T47D (cell line): ENCODE data around the gene SLC7A11.

ENCODE experiments used
- DNase-seq, 2 experiments: peaks; one replicate each; pipeline versions ENCODE4 v3.0.0 to v3.0.0-alpha.2; 2011 to 2012; ENCODE audit warnings: low read depth in 1 of 2, low spot score in 1 of 2
- JUND ChIP-seq: IDR thresholded peaks from 2 replicates; pipeline ENCODE4 v1.6.1; 2012; ENCODE audit warnings: low read depth
- in situ Hi-C: cut with HindIII; loops from 2 replicates; pipeline ENCODE4 v1.10.0; 2016; ENCODE audit warnings: low sequenced_read_pairs, low pct_unique_long_range_greater_than_20kb

Gene SLC7A11

DNA sequence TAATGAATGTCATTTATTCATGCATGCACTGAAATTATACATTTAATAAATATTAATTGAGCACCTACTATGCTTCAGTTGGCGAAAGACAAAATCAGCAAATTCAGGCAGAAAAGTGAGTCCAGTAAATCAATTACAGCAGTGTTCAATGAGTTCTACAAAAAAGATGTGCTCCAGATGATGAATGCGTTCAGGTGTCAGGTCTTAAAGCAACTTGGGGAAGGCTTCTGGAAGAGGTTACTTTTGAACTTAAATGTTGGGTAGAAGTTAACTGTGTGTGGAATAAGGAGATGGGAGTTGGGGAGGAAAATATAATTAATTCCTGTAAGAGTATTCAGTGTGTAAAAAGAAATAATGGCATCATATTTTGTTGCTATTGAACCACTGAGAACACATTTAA, 79.0 kb downstream of the SLC7A11 start:
- in situ Hi-C loops: no loop called here
- no peak for TF ChIP-seq JUND
- DNase-seq: no peak

DNA sequence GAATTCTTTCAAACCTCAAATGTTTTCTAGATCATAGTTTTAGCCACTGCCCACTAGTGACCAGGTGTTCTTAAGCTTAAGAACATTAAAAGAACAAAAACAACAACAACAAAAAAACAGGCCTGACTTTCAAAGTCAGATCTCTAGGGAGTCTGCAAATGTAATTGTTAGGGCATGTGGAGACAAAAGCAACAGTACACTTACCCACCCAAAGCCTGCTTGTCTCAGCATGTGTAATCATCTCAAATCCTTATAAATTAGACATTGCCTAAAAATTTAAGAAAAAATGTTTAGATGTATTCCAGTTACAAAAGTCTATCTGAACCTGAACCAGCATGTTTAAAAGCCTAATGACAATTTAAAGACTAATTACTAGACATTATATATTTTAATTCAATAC, 79.9 kb downstream of the SLC7A11 start:
- in situ Hi-C loops: no loop called here
- no peak for TF ChIP-seq JUND
- no peak for DNase-seq

GRCh38 chr4:138161351-138161750, 80.8 kb downstream of the SLC7A11 start:
- in situ Hi-C loops: no loop called here
- no peak for DNase-seq
- TF ChIP-seq JUND: no peak

- no peak for DNase-seq
Observed at GRCh38 chr4:138158746-138159297, 83.3 kb downstream of the SLC7A11 start.

DNA sequence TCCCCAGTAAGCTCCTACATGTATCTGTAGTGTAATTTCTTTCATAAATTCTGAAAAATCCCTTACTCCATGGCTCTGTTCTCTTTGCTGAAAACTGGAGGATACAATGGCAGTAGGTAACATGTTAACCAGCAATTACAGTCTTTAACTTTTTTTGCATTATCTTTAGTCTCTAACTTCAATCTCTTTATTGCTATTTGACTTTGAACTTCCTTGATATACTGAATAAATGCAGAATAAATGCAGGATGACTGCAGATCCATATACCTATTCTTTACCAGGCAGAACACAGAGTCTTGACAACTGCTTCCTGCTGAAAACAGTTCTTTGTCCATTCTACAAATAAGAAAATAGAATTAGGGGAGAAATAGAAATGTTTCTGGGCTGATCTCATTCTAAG, 101.3 kb downstream of the SLC7A11 start:
- TF ChIP-seq JUND: no peak

More at GRCh38 chr4:138158746-138159297, 83.3 kb downstream of the SLC7A11 start:
- no peak for TF ChIP-seq JUND
- in situ Hi-C loops: no loop called here

DNA sequence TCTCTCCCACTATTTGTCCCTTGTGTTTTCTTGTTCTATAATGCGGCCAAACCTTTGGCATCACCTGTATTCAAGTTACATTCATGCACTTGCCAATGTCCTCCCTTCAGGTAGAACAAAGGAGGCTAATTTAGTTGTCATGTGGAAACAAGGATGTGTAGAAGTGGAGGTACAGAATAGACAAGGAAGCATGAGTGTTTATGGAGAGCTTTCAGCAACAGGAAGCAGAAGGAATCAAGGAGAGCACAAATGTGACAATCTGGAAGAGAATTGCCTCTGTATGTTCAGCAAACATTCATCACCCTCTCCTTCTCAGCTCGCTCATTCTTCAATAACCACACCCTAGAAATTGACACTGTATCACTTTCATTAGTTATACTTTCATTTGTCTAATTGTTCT, 103.4 kb downstream of the SLC7A11 start:
- no peak for DNase-seq
- TF ChIP-seq JUND: no peak
- in situ Hi-C loops: no loop called here

More for the DNA sequence above, 101.3 kb downstream of the SLC7A11 start:
- in situ Hi-C loops: no loop called here
- DNase-seq: no peak

GRCh38 chr4:138135610-138136009, 106.5 kb downstream of the SLC7A11 start:
- no peak for DNase-seq
- in situ Hi-C loops: no loop called here

DNA sequence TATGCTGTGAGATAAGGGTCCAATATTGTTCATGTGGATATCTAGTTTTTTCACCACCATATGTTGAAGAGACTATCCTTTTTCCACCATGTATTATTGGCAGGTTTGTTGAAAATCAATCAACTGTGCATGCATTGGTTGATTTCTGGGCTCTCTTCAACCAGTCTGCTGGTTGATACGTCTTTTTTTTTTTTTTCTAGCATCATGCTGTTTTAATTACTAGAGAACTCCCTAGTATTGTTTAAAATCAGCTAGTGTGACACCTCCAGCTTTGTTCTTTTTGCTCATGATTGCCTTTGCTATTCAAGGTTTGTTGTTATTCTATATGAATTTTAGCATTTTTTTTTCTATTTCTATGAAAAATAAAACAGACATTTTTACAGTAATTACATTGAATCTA, 123.9 kb downstream of the SLC7A11 start:
- no peak for DNase-seq
- in situ Hi-C loops: no loop called here
- TF ChIP-seq JUND: no peak

More at GRCh38 chr4:138135610-138136009, 106.5 kb downstream of the SLC7A11 start:
- TF ChIP-seq JUND: no peak

- no peak for DNase-seq
- TF ChIP-seq JUND: no peak
- in situ Hi-C loops: no loop called here
Observed at GRCh38 chr4:138115053-138115452, 127.1 kb downstream of the SLC7A11 start.

DNA sequence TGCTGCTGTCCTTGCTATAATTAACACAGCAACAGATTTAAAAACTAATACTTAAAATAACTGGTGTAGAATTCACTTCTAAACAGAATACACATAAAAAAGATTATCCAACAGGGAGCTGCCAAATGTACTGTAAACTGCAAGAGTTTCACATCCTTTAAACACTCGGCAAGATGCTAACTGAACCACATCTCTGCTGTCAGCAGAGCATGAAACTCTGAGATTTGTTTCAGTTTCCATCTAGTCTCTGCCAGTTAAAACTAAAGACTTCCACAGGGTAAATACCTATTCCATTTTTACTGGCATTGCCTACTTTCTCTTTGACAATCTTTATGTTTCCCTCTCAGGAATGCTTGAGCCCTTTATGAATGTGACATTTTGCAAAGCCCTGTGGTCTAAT, 127.7 kb downstream of the SLC7A11 start:
- TF ChIP-seq JUND: no peak
- no peak for DNase-seq
- in situ Hi-C loops: no loop called here
